ENCODE results near the gene QKI.
"Not testable (repeated sequence)": the region's sequence is repeated elsewhere in the genome, so short reads cannot be mapped to it uniquely, and the experiment has no call there.

QKI gene

GRCh38 chr6:163439390-163439789, 24.9 kb downstream of the QKI start:
- DNase-seq (ENCODE audit: low read depth, low spot score), result not testable (repeated sequence)

GRCh38 chr6:163439997-163440396, 25.5 kb downstream of the QKI start:
- no peak for DNase-seq (ENCODE audit: low read depth, low spot score)

- no peak for DNase-seq (ENCODE audit: low read depth, low spot score)
Observed at GRCh38 chr6:163442336-163442735, 27.8 kb downstream of the QKI start.

- DNase-seq (ENCODE audit: low read depth, low spot score), result no peak
Observed at GRCh38 chr6:163444077-163444476, 29.6 kb downstream of the QKI start.

- no peak for DNase-seq (ENCODE audit: low read depth, low spot score)
Observed at GRCh38 chr6:163446549-163446948, 32.0 kb downstream of the QKI start.

GRCh38 chr6:163449076-163449475, 34.6 kb downstream of the QKI start:
- no peak for DNase-seq (ENCODE audit: low read depth, low spot score)

- DNase-seq (ENCODE audit: low read depth, low spot score), result no peak
Observed at GRCh38 chr6:163454425-163454824, 39.9 kb downstream of the QKI start.

GRCh38 chr6:163455552-163455951, 41.0 kb downstream of the QKI start:
- no peak for DNase-seq (ENCODE audit: low read depth, low spot score)

- DNase-seq (ENCODE audit: low read depth, low spot score), result peak; percentile 36
Observed at GRCh38 chr6:163457637-163458561, 43.4 kb downstream of the QKI start.

- DNase-seq (ENCODE audit: low read depth, low spot score), result no peak
Observed at GRCh38 chr6:163459007-163459406, 44.5 kb downstream of the QKI start.

- DNase-seq (ENCODE audit: low read depth, low spot score), result no peak
Observed at GRCh38 chr6:163459536-163459935, 45.0 kb downstream of the QKI start.

- DNase-seq (ENCODE audit: low read depth, low spot score), result peak; percentile 42
Observed at GRCh38 chr6:163460307-163460782, 45.8 kb downstream of the QKI start.

- DNase-seq (ENCODE audit: low read depth, low spot score), result no peak
Observed at GRCh38 chr6:163461696-163462095, 47.2 kb downstream of the QKI start.

- DNase-seq (ENCODE audit: low read depth, low spot score), result no peak
Observed at GRCh38 chr6:163463180-163463579, 48.7 kb downstream of the QKI start.

GRCh38 chr6:163463795-163464194, 49.3 kb downstream of the QKI start:
- DNase-seq (ENCODE audit: low read depth, low spot score), result no peak

GRCh38 chr6:163466839-163467390, 52.4 kb downstream of the QKI start:
- DNase-seq (ENCODE audit: low read depth, low spot score), result no peak

GRCh38 chr6:163468738-163469137, 54.2 kb downstream of the QKI start:
- no peak for DNase-seq (ENCODE audit: low read depth, low spot score)

GRCh38 chr6:163469459-163469985, 55.0 kb downstream of the QKI start:
- DNase-seq (ENCODE audit: low read depth, low spot score), result no peak

GRCh38 chr6:163470611-163471010, 56.1 kb downstream of the QKI start:
- DNase-seq (ENCODE audit: low read depth, low spot score), result no peak

- DNase-seq (ENCODE audit: low read depth, low spot score), result no peak
Observed at GRCh38 chr6:163474581-163474980, 60.1 kb downstream of the QKI start.

GRCh38 chr6:163476946-163477345, 62.4 kb downstream of the QKI start:
- not testable (repeated sequence) for DNase-seq (ENCODE audit: low read depth, low spot score)

GRCh38 chr6:163483107-163483506, 68.6 kb downstream of the QKI start:
- no peak for DNase-seq (ENCODE audit: low read depth, low spot score)

- no peak for DNase-seq (ENCODE audit: low read depth, low spot score)
Observed at GRCh38 chr6:163485388-163485851, 70.9 kb downstream of the QKI start.

All from brain pericyte (primary cell).